Ishikawa (cell line): ENCODE results near the gene MLLT3.

Source experiments
- CEBPB ChIP-seq: IDR thresholded peaks from 2 replicates; pipeline ENCODE4 v1.6.1; 2012
- CREB1 ChIP-seq: IDR thresholded peaks from 2 replicates; pipeline ENCODE4 v1.6.1; 2012; ENCODE audit warnings: low read depth
- EGR1 ChIP-seq: IDR thresholded peaks from 2 replicates; pipeline ENCODE4 v1.6.1; 2012
- EP300 ChIP-seq: IDR thresholded peaks from 2 replicates; pipeline ENCODE4 v1.6.1; 2012; ENCODE audit warnings: borderline replicate concordance
- FOXM1 ChIP-seq: IDR thresholded peaks from 2 replicates; pipeline ENCODE4 v1.6.1; 2012; ENCODE audit warnings: low read depth, borderline replicate concordance
- MAX ChIP-seq: IDR thresholded peaks from 2 replicates; pipeline ENCODE4 v1.6.1; 2012
- NFIC ChIP-seq: IDR thresholded peaks from 2 replicates; pipeline ENCODE4 v1.6.1; 2012
- RAD21 ChIP-seq: IDR thresholded peaks from 2 replicates; pipeline ENCODE4 v1.6.1; 2012; ENCODE audit warnings: low read depth
- REST ChIP-seq: IDR thresholded peaks from 2 replicates; pipeline ENCODE4 v1.6.1; 2012; ENCODE audit warnings: low read depth, mild to moderate bottlenecking
- TAF1 ChIP-seq: IDR thresholded peaks from 2 replicates; pipeline ENCODE4 v1.6.1; 2012; ENCODE audit warnings: low read depth, mild to moderate bottlenecking
- TCF12 ChIP-seq: IDR thresholded peaks from 2 replicates; pipeline ENCODE4 v1.6.1; 2012; ENCODE audit warnings: low read depth
- TEAD4 ChIP-seq: IDR thresholded peaks from 2 replicates; pipeline ENCODE4 v1.6.1; 2012
- USF1 ChIP-seq: IDR thresholded peaks from 2 replicates; pipeline ENCODE4 v1.6.1; 2012
- YY1 ChIP-seq: IDR thresholded peaks from 2 replicates; pipeline ENCODE4 v1.6.1; 2012; ENCODE audit warnings: low read depth
- ZBTB7A ChIP-seq: IDR thresholded peaks from 2 replicates; pipeline ENCODE4 v1.6.1; 2012; ENCODE audit warnings: low read depth

Gene MLLT3

GRCh38 chr9:20509466-20509865 is 112.8 kb downstream of the MLLT3 start:
- TF ChIP-seq CREB1: no peak
- no peak for TF ChIP-seq RAD21

- TF ChIP-seq TAF1 (no peak), TCF12 (no peak), EGR1 (no peak), YY1 (no peak), NFIC (no peak), ZBTB7A (no peak), CREB1 (no peak), CEBPB (no peak), EP300 (no peak), RAD21 (no peak), FOXM1 (no peak)
Measured at GRCh38 chr9:20508242-20508641, 114.1 kb downstream of the MLLT3 start.

GRCh38 chr9:20507431-20507830 is 114.9 kb downstream of the MLLT3 start:
- TF ChIP-seq MAX (no peak), YY1 (no peak), CEBPB (no peak), EP300 (no peak), NFIC (no peak), TCF12 (no peak), EGR1 (no peak), USF1 (no peak), TAF1 (no peak)

- no peak for TF ChIP-seq TEAD4
- TF ChIP-seq TCF12: no peak
- no peak for TF ChIP-seq FOXM1
- TF ChIP-seq REST: no peak
- TF ChIP-seq EGR1: no peak
- no peak for TF ChIP-seq YY1
Measured at GRCh38 chr9:20506099-20506900, 116.0 kb downstream of the MLLT3 start.

GRCh38 chr9:20505574-20505973 is 116.7 kb downstream of the MLLT3 start:
- TF ChIP-seq MAX (no peak), CEBPB (peak; percentile 53), NFIC (no peak), TAF1 (no peak), RAD21 (no peak), EGR1 (no peak), CREB1 (no peak)

GRCh38 chr9:20504930-20505329 is 117.4 kb downstream of the MLLT3 start:
- TF ChIP-seq TEAD4 (no peak), EP300 (no peak), CREB1 (no peak), EGR1 (no peak), TCF12 (no peak), FOXM1 (no peak), USF1 (no peak), RAD21 (no peak), TAF1 (no peak), YY1 (no peak), CEBPB (no peak), REST (no peak)
